C4-2B (cell line): ENCODE results near the gene UGT3A1.

Experiments used
- CTCF ChIP-seq: fragments of 450-650 bp; conservative IDR thresholded peaks from 2 replicates; pipeline ENCODE4 v1.5.1; 2017; ENCODE audit warnings: mild to moderate bottlenecking
- ZFX ChIP-seq: fragments of 450-650 bp; IDR thresholded peaks from 2 replicates; pipeline ENCODE4 v1.6.1; 2017

GRCh38 chr5:36009698-36010097 is 18.5 kb upstream of the UGT3A1 start:
- TF ChIP-seq CTCF (no peak), ZFX (no peak)
